CD4-positive, alpha-beta T cell treated with Interleukin-21 for 1 hour (primary cell): ENCODE data around the gene RPL37.
A peak's percentile ranks its signal among the peaks of the same experiment; 100 is the strongest.
"Not testable (repeated sequence)": the region's sequence is repeated elsewhere in the genome, so short reads cannot be mapped to it uniquely, and the experiment has no call there.

ENCODE experiments used
- DNase-seq: peaks from one replicate; pipeline ENCODE4 v3.0.0-alpha.2; 2020

The RPL37 gene

GRCh38 chr5:40833712-40834229 is 1.3 kb downstream of the RPL37 start:
- DNase-seq = no peak

GRCh38 chr5:40832345-40832744 is 2.7 kb downstream of the RPL37 start:
- DNase-seq = no peak

GRCh38 chr5:40831346-40832210 is 3.4 kb downstream of the RPL37 start:
- no peak for DNase-seq

GRCh38 chr5:40829748-40830533 is 5.1 kb downstream of the RPL37 start:
- DNase-seq = no peak

GRCh38 chr5:40828690-40829661 is 6.0 kb downstream of the RPL37 start:
- DNase-seq = no peak

GRCh38 chr5:40828021-40828631 is 6.9 kb downstream of the RPL37 start:
- DNase-seq = no peak

GRCh38 chr5:40827188-40827977 is 7.6 kb downstream of the RPL37 start:
- no peak for DNase-seq

- no peak for DNase-seq
Measured at GRCh38 chr5:40826489-40827187, 8.4 kb downstream of the RPL37 start.

GRCh38 chr5:40825461-40826043 is 9.5 kb downstream of the RPL37 start:
- DNase-seq = not testable (repeated sequence)

- DNase-seq = no peak
Measured at GRCh38 chr5:40823459-40823858, 11.6 kb downstream of the RPL37 start.

GRCh38 chr5:40813698-40814281 is 21.2 kb downstream of the RPL37 start:
- DNase-seq = no peak

GRCh38 chr5:40812125-40812524 is 22.9 kb downstream of the RPL37 start:
- DNase-seq = no peak

- DNase-seq = no peak
Measured at GRCh38 chr5:40801771-40802562, 33.1 kb downstream of the RPL37 start.

GRCh38 chr5:40799258-40799657 is 35.8 kb downstream of the RPL37 start:
- no peak for DNase-seq

GRCh38 chr5:40798801-40799210 is 36.2 kb downstream of the RPL37 start:
- no peak for DNase-seq

GRCh38 chr5:40798012-40798800 is 36.8 kb downstream of the RPL37 start, which contains the start of gene PRKAA1:
Gene PRKAA1, minus strand, starts transcription at chr5:40798374. Its CDS starts 185 bp downstream, at chr5:40798189.
- peak; percentile 90 for DNase-seq

- DNase-seq = peak; percentile 84
Measured at GRCh38 chr5:40797273-40798011, 37.6 kb downstream of the RPL37 start.
